GM03348 (cell line): Measurements from ENCODE around the gene PHRF1.

Experiments
- DNase-seq: peaks from one replicate; pipeline ENCODE4 v3.0.0; 2012; ENCODE audit warnings: low spot score

Gene PHRF1

GRCh38 chr11:601573-602245, 25.4 kb downstream of the PHRF1 start:
- no peak for DNase-seq

- DNase-seq = no peak
These were observed 26.9 kb downstream of the PHRF1 start for GRCh38 chr11:603154-603553.

GRCh38 chr11:605286-606129, 29.2 kb downstream of the PHRF1 start:
- DNase-seq = no peak

- no peak for DNase-seq
These were observed 30.0 kb downstream of the PHRF1 start for GRCh38 chr11:606245-606644.

- no peak for DNase-seq
These were observed 30.9 kb downstream of the PHRF1 start for GRCh38 chr11:607020-607780.

GRCh38 chr11:607971-608659, 31.8 kb downstream of the PHRF1 start:
- no peak for DNase-seq

- no peak for DNase-seq
These were observed 32.6 kb downstream of the PHRF1 start for GRCh38 chr11:608791-609251.

- DNase-seq = no peak
These were observed 33.1 kb downstream of the PHRF1 start for GRCh38 chr11:609341-609811.

- no peak for DNase-seq
These were observed 34.0 kb downstream of the PHRF1 start for GRCh38 chr11:610146-610801.

- DNase-seq = no peak
These were observed 35.0 kb downstream of the PHRF1 start for GRCh38 chr11:611001-611996.

- no peak for DNase-seq
These were observed 36.1 kb downstream of the PHRF1 start for GRCh38 chr11:612201-612960.

GRCh38 chr11:612961-613300, 36.7 kb downstream of the PHRF1 start:
- no peak for DNase-seq

GRCh38 chr11:613369-613968, 37.2 kb downstream of the PHRF1 start:
- DNase-seq = peak; percentile 73

- DNase-seq = no peak
These were observed 37.9 kb downstream of the PHRF1 start for GRCh38 chr11:614021-614622.

- DNase-seq = no peak
These were observed 38.6 kb downstream of the PHRF1 start for GRCh38 chr11:614623-615503.

- DNase-seq = peak; percentile 97
These were observed 39.4 kb downstream of the PHRF1 start, which contains the start of gene IRF7 for GRCh38 chr11:615504-616319. IRF7 (minus strand) TSS chr11:615950; CDS start chr11:615364, 586 bp downstream.
